ENCODE results near the gene FER. TPM values are rescaled to one million over a fixed set of nuclear protein-coding genes. Genes with fewer than 3 reads are reported as not detected.

Gene FER
- total and polyA plus RNA-seq, 2 of the 13 experiments (the other 11 are each of a cell fraction or from before 2014, with no cell fraction given): 7.9 to 29.0 TPM

DNA sequence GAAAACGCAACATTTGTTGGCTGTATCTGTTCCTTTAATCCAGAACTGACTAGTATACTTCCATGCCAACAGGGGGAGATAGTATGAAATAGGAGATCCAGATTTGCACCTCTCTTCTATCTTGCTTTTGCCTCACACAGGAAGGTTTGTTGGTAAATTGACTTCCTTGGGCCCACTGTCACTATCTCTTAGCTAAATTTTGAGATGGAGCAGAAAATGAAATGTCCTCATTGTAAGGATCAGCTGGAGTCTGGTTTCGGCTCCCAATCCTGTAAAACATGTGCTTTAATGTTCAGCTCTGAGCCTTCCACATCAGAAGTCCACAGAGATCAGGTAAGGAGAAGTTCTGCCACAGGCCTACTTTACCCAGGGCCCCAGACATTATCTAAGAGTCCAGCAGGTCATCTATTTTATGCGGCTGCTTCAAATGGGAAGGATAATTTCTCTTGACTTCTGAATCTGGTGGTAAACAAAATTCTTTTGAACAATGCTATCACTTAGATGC, 176.8 kb downstream of the FER start (continued):
- TF ChIP-seq, protein P1, sequence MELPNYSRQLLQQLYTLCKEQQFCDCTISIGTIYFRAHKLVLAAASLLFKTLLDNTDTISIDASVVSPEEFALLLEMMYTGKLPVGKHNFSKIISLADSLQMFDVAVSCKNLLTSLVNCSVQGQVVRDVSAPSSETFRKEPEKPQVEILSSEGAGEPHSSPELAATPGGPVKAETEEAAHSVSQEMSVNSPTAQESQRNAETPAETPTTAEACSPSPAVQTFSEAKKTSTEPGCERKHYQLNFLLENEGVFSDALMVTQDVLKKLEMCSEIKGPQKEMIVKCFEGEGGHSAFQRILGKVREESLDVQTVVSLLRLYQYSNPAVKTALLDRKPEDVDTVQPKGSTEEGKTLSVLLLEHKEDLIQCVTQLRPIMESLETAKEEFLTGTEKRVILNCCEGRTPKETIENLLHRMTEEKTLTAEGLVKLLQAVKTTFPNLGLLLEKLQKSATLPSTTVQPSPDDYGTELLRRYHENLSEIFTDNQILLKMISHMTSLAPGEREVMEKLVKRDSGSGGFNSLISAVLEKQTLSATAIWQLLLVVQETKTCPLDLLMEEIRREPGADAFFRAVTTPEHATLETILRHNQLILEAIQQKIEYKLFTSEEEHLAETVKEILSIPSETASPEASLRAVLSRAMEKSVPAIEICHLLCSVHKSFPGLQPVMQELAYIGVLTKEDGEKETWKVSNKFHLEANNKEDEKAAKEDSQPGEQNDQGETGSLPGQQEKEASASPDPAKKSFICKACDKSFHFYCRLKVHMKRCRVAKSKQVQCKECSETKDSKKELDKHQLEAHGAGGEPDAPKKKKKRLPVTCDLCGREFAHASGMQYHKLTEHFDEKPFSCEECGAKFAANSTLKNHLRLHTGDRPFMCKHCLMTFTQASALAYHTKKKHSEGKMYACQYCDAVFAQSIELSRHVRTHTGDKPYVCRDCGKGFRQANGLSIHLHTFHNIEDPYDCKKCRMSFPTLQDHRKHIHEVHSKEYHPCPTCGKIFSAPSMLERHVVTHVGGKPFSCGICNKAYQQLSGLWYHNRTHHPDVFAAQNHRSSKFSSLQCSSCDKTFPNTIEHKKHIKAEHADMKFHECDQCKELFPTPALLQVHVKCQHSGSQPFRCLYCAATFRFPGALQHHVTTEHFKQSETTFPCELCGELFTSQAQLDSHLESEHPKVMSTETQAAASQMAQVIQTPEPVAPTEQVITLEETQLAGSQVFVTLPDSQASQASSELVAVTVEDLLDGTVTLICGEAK (IDR thresholded peaks at IDR 0.05): no peak
- TF ChIP-seq, protein P1 (CRISPR knock-in tag; IDR thresholded peaks at IDR 0.05): no peak; the same call in 1 of the 2 replicates
- TF ChIP-seq ZNF768 (CRISPR knock-in tag; IDR thresholded peaks at IDR 0.05) (no peak), ZNF816 (CRISPR knock-in tag; IDR thresholded peaks at IDR 0.05; ENCODE audit: borderline replicate concordance) (no peak), SMC3 (IDR thresholded peaks at IDR 0.05; ENCODE audit: low read length) (peak; percentile 60), ZNF24 (IDR thresholded peaks at IDR 0.05) (no peak), ZNF296 (CRISPR knock-in tag; conservative IDR thresholded peaks at IDR 0.05) (no peak), CCAR2 (optimal IDR thresholded peaks at IDR 0.05; ENCODE audit: low read depth, low read length) (no peak), ZBTB26 (CRISPR knock-in tag; IDR thresholded peaks at IDR 0.05; ENCODE audit: borderline replicate concordance) (no peak), MIXL1 (CRISPR knock-in tag; IDR thresholded peaks at IDR 0.05) (peak; percentile 61; the same call in 1 of the 2 replicates), ZBTB44 (CRISPR knock-in tag; IDR thresholded peaks at IDR 0.05) (no peak), KLF16 (CRISPR knock-in tag; IDR thresholded peaks at IDR 0.05) (peak in 1 of 2 experiments; percentile 88; a peak in 2 of 4 replicates), ZNF570 (CRISPR knock-in tag; IDR thresholded peaks at IDR 0.05; ENCODE audit: borderline replicate concordance) (no peak), YY1 (IDR thresholded peaks at IDR 0.05; ENCODE audit: insufficient read depth, insufficient replicate concordance, low read depth, low read length) (no peak), EZH2 (conservative IDR thresholded peaks at IDR 0.05; ENCODE audit: low read depth, low read length) (no peak), ZNF430 (CRISPR knock-in tag; IDR thresholded peaks at IDR 0.05) (no peak; the same call in 1 of the 2 replicates)
- TF ChIP-seq, protein P2, sequence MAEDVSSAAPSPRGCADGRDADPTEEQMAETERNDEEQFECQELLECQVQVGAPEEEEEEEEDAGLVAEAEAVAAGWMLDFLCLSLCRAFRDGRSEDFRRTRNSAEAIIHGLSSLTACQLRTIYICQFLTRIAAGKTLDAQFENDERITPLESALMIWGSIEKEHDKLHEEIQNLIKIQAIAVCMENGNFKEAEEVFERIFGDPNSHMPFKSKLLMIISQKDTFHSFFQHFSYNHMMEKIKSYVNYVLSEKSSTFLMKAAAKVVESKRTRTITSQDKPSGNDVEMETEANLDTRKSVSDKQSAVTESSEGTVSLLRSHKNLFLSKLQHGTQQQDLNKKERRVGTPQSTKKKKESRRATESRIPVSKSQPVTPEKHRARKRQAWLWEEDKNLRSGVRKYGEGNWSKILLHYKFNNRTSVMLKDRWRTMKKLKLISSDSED (CRISPR knock-in tag; IDR thresholded peaks at IDR 0.05): no peak

Measured in HepG2 (cell line).